HG03159 (cell line): ENCODE measurements around the gene ZNF267.
"Not testable (repeated sequence)": the region's sequence is repeated elsewhere in the genome, so short reads cannot be mapped to it uniquely, and the experiment has no call there.

Source experiments
- ATAC-seq: cut with Tn5 transposase; IDR thresholded peaks from one replicate; pipeline ENCODE4 v1.9.1; 2021; ENCODE audit warnings: mild to moderate bottlenecking, moderate library complexity; ENCODE audit not compliant: unreplicated experiment

ZNF267 gene

DNA sequence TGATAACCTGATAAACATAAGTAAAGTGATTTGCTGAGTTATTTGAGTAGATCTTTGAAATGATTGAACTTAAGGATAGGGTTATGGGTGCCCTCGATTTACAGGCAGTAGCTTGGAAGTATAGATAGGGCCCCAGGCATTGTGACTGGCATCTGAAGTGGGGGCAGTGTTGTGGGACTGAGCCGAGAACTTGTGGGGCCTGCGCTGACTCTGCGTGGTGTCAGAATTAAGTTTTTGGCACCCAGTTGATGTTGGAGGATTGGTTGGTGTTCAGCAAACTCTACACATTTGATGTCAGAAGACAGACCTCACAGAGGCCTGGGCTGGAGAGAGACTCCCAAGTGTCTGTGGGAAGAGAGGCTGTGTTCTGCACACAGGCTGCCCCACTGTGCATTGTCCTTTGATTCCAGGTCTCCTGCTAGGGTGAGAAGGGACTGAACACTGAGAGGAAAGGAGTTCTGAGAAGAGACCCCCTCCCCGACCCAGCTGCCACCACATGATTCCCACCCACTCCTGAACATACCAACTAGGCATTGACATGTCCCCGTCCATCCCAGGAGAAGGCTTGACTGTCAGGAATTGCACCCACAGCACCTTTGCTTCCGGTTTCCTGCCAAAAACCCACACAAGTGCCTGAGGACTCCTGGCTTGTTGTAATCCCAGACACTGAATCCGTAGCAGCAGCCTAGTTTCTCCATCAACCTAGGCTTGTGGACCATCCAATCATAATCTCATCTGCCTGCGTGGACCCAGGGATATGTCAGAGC is 4.5 kb downstream of the ZNF267 start:
- no peak for ATAC-seq

DNA sequence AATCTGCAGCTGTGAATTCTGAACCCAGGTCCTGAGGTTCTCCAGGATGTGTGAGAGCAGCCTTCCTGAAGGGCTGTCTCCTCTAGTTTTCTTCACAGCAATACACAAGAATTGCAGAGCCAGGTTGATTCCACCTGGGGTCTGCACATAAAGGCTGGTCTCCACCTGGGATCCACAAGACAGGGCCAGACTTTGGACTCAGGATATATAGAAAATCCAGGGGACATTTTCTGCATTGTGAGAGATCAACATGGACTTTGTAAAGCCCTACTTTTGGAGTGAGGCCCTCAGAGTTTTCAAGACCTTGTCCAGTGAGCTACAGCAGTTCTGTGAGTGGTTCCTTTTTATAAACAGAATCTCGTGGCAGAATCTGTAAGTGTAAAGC is 6.3 kb downstream of the ZNF267 start:
- no peak for ATAC-seq

DNA sequence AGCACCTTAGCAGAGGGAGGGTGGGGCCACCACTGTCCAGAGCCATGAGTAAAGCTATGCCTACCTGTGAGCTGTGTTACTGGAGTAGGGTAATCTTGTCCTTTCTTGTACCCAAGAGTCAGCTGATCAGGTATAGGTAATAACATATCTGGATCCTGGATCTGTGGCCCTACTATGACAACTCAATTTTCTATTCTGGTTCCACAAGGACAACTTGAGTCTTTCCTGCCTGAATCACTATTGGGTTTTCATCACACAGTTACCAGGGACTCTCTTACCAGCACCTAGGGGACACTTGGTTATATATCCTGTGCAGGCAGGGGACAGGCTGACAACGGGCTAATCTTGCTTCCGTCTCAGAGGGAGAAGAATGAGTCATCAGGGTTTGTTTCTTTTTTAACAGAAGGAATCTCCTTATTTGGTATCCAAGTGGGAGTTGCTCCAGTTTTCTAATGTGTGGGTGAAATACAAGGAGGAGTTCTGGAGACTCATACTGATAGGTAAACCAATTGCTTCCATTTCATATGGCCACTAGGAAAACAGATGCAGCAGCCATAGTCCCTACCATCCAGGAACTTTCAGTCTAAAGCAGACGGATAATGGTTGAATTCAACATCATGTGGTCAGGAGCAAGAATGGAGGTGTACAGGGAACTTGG is 6.8 kb downstream of the ZNF267 start:
- ATAC-seq, result peak; percentile 53

DNA sequence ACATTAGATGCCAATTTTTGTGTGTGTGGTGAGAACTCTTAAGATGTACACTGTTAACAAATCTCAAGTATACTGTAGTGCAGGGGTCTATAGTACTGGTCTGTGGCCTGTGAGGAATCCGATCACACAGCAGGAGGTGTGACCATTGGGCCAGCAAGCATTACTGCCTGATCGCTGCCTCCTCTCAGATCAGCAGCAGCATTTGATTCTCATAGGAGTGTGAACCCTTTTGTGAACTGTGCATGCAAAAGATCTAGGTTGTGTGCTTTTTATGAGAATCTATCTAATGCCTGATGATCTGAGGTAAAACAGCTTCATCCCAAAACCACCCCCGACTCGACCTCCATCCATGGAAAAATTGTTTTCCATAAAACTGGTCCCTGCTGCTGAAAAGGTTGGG is 12.6 kb downstream of the ZNF267 start:
- no peak for ATAC-seq

DNA sequence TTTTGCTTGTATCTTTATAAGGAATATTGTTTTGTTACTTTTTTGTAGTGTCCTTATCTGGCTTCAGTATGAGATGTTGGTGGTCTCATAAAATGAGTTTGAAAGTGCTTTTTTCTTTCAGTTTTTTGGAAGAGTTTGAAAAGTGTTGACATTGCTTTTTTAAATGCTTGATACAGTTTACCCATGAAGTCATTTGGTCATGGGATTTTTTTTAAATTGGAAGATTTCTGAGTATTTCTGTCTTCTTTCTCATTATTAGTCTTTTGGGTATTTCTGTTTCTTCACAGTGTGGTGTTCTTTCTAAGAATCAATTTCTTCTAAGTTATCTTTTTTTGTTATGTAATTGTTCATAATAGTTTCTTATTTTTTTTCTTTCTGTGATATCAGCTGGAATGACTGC is 15.1 kb downstream of the ZNF267 start:
- no peak for ATAC-seq

DNA sequence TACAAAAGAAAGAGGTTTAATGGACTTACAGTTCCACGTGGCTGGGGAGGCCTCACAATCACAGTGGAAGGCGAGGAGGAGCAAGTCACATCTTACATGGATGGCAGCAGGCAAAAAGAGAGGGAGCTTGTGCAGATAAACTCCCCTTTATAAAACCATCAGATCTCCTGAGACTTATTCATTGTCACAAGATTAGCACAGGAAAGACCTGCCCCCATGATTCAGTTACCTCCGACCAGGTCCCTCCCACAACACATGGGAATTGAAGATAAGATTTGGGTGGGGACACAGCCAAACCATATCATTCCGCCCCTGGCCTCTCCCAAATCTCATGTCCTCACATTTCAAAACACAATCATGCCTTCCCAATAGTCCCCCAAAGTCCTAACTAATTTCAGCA is 18.5 kb downstream of the ZNF267 start:
- not testable (repeated sequence) for ATAC-seq

DNA sequence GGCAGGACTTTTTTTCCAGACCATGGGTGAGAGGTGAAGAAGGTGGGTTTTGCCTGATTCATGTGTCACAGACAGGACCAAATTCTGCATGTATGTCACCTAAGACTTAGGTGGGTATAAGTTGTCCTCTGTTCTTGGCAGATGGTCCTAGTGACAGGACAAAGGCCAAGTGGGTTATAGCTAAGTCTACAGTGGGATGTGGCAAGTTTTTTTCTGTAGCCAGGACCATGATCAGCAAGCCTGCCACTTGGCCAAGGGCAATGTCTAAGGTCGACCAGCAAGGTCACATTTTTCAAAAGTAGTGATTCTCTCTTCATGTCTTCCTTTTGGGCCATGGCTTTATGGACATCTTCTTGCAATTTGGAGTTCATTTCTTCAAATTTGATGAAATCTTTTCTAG is 20.2 kb downstream of the ZNF267 start:
- no peak for ATAC-seq

DNA sequence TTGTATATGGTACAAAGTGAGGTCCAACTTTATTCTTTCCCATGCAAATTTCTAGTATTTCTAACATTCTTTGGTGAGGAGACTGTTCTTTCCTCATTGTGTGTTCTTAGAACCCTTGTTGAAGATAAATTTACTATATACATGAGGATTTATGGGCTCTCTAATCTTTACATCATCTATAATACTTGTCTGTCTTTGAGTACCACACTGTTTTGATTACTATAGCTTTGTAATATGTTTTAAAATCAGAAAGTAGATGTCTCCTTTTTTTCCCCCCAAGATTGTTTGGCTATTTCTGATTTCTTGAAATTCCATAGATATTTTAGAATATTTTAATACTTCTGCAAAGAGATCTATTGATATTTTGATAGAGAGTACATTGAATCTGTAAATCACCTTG is 23.7 kb downstream of the ZNF267 start:
- no peak for ATAC-seq

DNA sequence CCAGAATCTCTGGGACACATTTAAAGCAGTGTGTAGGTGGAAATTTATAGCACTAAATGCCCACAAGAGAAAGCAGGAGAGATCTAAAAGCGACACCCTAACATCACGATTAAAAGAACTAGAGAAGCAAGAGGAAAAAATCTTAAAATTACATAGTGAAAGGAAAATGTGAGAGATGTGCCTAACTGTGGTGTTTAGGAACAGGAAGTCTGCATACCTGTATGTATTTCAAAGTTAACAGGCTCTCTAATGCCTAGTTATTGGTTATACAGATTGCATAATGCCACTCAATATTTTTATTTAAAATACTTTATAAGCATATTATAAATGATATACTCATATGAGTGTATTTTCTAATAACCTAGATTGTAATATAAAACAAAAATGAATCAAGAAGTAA is 25.9 kb downstream of the ZNF267 start:
- ATAC-seq, result no peak

DNA sequence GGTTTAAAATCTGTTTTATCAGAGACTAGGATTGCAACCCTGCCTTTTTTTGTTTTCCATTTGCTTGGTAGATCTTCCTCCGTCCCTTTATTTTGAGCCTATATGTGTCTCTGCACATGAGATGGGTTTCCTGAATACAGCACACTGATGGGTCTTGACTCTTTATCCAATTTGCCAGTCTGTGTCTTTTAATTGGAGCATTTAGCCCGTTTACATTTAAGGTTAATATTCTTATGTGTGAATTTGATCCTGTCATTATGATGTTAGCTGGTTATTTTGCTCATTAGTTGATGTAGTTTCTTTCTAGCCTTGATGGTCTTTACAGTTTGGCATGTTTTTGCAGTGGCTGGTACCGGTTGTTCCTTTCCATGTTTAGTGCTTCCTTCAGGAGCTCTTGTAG is 31.0 kb downstream of the ZNF267 start:
- not testable (repeated sequence) for ATAC-seq

DNA sequence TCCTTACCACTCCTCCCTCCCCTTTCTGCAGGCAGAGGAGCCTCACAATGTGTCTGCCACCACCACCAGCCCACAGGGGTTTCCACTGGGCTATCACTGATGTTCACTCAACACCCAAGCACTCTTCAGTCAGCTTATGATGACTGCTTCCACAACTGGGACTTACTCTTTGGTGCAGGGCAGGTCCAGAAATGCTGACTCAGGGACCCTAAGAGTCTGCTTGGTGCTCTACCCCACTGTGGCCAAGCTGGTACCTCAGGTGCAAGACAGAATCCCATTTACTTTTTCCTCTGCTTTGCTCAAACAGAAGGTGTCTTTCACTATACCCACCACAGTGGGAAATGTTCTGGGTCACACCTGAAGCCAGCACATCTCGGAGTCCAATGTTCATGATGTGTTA is 40.1 kb downstream of the ZNF267 start:
- no peak for ATAC-seq

DNA sequence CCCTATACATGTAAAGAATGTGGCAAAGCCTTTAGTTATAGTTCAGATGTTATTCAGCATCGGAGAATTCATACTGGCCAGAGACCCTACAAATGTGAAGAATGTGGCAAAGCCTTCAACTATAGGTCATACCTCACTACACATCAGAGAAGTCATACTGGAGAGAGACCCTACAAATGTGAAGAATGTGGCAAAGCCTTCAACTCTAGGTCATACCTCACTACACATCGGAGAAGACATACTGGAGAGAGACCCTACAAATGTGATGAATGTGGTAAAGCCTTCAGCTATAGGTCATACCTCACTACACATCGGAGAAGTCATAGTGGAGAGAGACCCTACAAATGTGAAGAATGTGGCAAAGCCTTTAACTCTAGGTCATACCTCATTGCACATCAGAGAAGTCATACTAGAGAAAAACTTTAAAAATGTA is 42.5 kb downstream of the ZNF267 start:
- ATAC-seq, result no peak

DNA sequence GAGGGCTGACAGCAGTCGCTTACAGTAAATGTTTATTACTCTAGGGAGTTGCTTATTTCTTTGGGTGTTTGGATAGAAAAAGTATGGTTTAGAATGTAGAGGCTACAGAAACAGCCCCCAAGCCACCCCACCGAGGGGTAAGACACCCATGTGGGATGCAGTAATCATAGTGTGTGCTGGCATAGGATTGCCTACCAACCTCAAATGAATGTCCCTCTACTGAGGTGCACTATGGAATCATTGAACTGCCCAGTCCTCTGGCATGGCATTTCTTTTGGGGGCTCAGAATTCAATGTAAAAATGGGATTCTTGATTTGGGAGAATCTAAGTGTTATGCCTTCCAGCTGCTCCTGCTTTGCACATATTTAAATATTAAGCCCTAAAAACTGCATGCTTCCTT is 46.8 kb downstream of the ZNF267 start:
- ATAC-seq, result no peak

DNA sequence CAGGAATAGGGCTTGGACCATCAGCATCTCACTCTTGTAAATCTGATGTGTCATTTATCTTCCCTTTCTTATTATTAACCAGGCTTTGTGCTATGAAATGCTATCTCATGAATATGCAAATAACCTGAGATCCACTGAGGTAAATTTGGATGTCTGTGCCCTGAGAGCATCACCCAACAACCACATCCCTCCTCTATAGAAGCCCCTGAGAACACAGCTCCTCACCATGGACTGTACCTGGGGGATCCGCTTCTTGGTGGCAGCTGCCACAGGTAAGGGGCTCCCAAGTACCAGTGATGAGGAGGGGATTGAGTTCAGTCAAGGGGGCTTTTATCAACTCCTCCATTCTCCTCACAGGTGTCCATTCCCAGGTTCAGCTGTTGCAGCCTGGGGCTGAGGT is 78.2 kb downstream of the ZNF267 start:
- not testable (repeated sequence) for ATAC-seq

DNA sequence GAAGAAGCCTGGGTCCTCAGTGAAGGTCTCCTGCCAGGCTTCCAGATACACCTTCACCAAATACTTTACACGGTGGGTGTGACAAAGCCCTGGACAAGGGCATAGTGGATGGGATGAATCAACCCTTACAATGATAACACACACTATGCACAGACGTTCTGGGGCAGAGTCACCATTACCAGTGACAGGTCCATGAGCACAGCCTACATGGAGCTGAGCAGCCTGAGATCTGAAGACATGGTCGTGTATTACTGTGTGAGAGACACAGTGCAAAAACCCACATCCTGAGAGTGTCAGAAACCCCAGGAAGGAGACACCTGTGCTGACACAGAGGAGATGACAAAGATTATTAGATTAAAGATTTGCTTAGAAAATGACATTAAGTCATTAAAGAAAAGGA is 78.6 kb downstream of the ZNF267 start:
- ATAC-seq, result not testable (repeated sequence)

DNA sequence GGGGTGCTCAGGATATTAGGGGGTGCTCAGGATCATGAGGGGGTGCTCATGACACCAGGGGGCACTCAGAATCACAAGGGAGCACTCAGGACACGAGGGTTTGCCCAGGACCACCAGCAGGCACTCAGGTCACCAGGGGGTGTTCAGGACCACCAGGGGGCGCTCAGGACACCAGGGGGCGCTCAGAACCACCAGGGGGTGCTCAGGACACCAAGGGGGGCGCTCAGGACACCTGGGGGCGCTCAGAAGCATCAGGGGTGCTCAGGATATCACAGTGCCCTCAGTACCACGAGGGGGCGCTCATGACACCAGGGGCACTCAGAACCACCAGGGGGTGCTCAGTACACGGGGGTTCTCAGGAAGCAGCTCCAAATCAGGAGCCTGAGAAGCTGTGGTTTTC is 82.6 kb downstream of the ZNF267 start:
- ATAC-seq, result not testable (repeated sequence)

DNA sequence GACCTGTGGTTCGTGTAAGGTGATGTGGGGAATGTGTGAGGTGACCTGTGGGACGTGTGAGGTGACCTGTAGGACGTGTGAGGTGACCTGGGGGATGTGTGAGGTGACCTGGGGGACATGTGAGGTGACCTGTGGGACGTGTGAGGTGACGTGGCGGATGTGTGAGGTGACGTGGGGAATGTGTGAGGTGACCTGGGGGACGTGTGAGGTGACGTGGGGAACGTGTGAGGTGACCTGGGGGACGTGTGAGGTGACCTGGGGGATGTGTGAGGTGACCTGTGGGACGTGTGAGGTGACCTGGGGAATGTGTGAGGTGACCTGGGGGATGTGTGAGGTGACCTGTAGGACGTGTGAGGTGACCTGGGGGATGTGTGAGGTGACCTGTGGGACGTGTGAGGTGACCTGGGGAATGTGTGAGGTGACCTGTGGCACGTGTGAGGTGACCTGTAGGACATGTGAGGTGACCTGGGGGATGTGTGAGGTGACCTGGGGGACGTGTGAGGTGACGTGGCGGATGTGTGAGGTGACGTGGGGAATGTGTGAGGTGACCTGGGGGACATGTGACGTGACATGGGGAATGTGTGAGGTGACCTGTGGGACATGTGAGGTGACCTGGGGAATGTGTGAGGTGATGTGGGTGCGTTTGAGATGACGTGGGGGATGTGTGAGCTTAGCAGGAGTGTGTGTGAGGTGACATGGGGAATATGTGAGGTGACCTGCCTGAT is 86.7 kb downstream of the ZNF267 start:
- not testable (repeated sequence) for ATAC-seq
